ENCODE results near the gene RPS15.

RPS15 gene

GRCh38 chr19:1402411-1403070 is 35.7 kb upstream of the RPS15 start:
- no peak for DNase-seq (ENCODE audit: low read depth in 2 of 2)

GRCh38 chr19:1406774-1407527 is 31.2 kb upstream of the RPS15 start:
- peak; percentile 96 to 100 for DNase-seq (ENCODE audit: low read depth in 2 of 2)

- DNase-seq (ENCODE audit: low read depth in 2 of 2) = peak in 1 of 2 donors; percentile 43
Observed at GRCh38 chr19:1407528-1408299, 30.5 kb upstream of the RPS15 start, which contains the start of gene DAZAP1. DAZAP1 (plus strand) TSS chr19:1407586; CDS start chr19:1407774, 188 bp downstream.

GRCh38 chr19:1408300-1409203 is 29.6 kb upstream of the RPS15 start:
- DNase-seq (ENCODE audit: low read depth in 2 of 2) = peak in 1 of 2 donors; percentile 57

GRCh38 chr19:1409204-1410005 is 28.8 kb upstream of the RPS15 start:
- no peak for DNase-seq (ENCODE audit: low read depth in 2 of 2)

- no peak for DNase-seq (ENCODE audit: low read depth in 2 of 2)
Observed at GRCh38 chr19:1410136-1410786, 27.9 kb upstream of the RPS15 start.

GRCh38 chr19:1410789-1411188 is 27.4 kb upstream of the RPS15 start:
- DNase-seq (ENCODE audit: low read depth in 2 of 2) = no peak

- no peak for DNase-seq (ENCODE audit: low read depth in 2 of 2)
Observed at GRCh38 chr19:1411255-1412191, 26.7 kb upstream of the RPS15 start.

- no peak for DNase-seq (ENCODE audit: low read depth in 2 of 2)
Observed at GRCh38 chr19:1412323-1412923, 25.8 kb upstream of the RPS15 start.

- DNase-seq (ENCODE audit: low read depth in 2 of 2) = no peak
Observed at GRCh38 chr19:1412995-1413800, 25.0 kb upstream of the RPS15 start.

GRCh38 chr19:1416014-1416841 is 22.0 kb upstream of the RPS15 start:
- DNase-seq (ENCODE audit: low read depth in 2 of 2) = no peak

- DNase-seq (ENCODE audit: low read depth in 2 of 2) = no peak
Observed at GRCh38 chr19:1417145-1417544, 21.1 kb upstream of the RPS15 start.

GRCh38 chr19:1417681-1418495 is 20.3 kb upstream of the RPS15 start:
- DNase-seq (ENCODE audit: low read depth in 2 of 2) = no peak

- no peak for DNase-seq (ENCODE audit: low read depth in 2 of 2)
Observed at GRCh38 chr19:1418496-1418775, 19.8 kb upstream of the RPS15 start.

- no peak for DNase-seq (ENCODE audit: low read depth in 2 of 2)
Observed at GRCh38 chr19:1418951-1419738, 19.1 kb upstream of the RPS15 start.

All from stimulated activated CD8-positive, alpha-beta memory T cell treated with anti-CD3 and anti-CD28 coated beads, Interleukin-7, amount 100 ng/mL, for 4 hours (primary cell).